ENCODE data around the gene DPYSL4.

DPYSL4 gene

GRCh38 chr10:132247943-132248342, 61.2 kb downstream of the DPYSL4 start:
- DNase-seq: no peak

GRCh38 chr10:132248455-132249225, 61.9 kb downstream of the DPYSL4 start:
- DNase-seq: peak; percentile 39

- DNase-seq: no peak
Observed at GRCh38 chr10:132249226-132249724, 62.5 kb downstream of the DPYSL4 start.

GRCh38 chr10:132249824-132250375, 63.2 kb downstream of the DPYSL4 start:
- DNase-seq: no peak

GRCh38 chr10:132250481-132251475, 64.0 kb downstream of the DPYSL4 start:
- no peak for DNase-seq

- DNase-seq: no peak
Observed at GRCh38 chr10:132251928-132252327, 65.2 kb downstream of the DPYSL4 start.

- DNase-seq: no peak
Observed at GRCh38 chr10:132252412-132252811, 65.7 kb downstream of the DPYSL4 start.

- DNase-seq: no peak
Observed at GRCh38 chr10:132253092-132253687, 66.4 kb downstream of the DPYSL4 start.

GRCh38 chr10:132254841-132255240, 68.1 kb downstream of the DPYSL4 start:
- no peak for DNase-seq
